HG02970 (cell line): ENCODE measurements around the gene POPDC3.
"Not testable (repeated sequence)": the region's sequence is repeated elsewhere in the genome, so short reads cannot be mapped to it uniquely, and the experiment has no call there.

Experiments used
- ATAC-seq: cut with Tn5 transposase; IDR thresholded peaks from one replicate; pipeline ENCODE4 v1.9.1; 2021; ENCODE audit warnings: mild to moderate bottlenecking, moderate library complexity, moderate number of reproducible peaks; ENCODE audit not compliant: unreplicated experiment, low FRiP score

Gene POPDC3, protein sequence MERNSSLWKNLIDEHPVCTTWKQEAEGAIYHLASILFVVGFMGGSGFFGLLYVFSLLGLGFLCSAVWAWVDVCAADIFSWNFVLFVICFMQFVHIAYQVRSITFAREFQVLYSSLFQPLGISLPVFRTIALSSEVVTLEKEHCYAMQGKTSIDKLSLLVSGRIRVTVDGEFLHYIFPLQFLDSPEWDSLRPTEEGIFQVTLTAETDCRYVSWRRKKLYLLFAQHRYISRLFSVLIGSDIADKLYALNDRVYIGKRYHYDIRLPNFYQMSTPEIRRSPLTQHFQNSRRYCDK

DNA sequence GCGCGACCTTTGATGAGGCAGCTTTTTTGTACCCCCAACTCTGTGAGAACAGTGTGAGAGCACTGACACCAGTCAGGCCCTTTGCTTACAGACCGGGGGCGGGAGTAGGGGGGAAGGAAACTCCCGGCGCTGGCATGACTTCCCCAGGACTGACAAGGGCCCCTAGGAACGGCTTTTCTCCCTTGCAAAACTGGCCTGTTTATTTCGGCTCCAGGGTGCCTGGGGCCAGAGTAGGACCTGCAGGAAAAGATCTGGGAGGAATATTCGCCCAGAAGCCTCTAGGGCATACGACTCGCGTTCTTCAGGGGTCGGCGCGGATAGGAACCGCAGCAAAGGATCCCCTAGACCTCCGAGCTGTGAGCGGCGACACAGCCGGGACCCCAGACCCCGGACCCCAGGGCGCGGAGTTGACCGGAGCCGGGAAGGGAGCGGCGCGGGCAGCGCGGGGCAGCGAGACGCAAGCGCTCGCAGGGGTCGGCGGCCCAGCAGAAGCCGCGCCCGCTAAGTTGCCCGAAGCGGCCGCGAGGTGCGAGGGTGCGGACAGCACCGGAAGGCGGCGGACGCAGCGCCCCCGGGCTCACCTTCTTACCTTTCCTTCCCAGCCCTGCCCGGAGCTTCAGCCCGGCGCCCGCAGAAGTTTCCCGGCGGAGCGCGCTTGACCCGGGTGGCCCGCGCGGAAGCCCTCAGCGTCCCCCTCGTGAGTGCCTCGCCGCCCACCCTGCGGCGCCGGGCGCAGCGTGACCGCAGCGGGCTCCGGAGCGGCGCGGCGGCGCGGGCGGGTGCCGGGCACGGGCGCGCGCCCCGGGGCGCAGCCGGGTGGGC, at the start of gene POPDC3:
TSS of gene POPDC3 (minus strand) at position 771 of the 822 bp plus-strand sequence. CDS start 18,105 bp downstream, outside the sequence.
- no peak for ATAC-seq

DNA sequence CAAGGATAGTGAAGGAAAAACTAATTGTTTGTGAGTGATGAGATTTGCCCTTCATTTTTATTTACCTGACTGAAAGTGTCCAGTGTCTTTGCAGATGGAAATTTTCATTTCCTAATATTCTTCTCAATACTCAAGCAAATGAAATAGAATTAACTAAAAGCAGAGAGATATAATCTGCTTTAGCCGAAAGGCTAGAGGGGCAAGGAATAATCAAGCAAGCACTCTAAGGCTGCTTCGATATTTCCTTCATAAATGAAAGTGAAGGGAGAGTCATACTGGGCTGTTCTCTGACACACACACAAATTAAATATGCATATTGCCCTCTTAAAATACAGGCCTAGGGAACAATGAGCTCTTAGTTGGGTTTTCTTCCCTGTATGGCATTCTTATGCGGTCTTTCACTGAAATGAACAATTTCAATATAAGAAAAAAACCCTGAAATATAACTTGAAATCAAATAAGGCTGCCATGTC, 47.5 kb upstream of the POPDC3 start:
- ATAC-seq, result no peak

DNA sequence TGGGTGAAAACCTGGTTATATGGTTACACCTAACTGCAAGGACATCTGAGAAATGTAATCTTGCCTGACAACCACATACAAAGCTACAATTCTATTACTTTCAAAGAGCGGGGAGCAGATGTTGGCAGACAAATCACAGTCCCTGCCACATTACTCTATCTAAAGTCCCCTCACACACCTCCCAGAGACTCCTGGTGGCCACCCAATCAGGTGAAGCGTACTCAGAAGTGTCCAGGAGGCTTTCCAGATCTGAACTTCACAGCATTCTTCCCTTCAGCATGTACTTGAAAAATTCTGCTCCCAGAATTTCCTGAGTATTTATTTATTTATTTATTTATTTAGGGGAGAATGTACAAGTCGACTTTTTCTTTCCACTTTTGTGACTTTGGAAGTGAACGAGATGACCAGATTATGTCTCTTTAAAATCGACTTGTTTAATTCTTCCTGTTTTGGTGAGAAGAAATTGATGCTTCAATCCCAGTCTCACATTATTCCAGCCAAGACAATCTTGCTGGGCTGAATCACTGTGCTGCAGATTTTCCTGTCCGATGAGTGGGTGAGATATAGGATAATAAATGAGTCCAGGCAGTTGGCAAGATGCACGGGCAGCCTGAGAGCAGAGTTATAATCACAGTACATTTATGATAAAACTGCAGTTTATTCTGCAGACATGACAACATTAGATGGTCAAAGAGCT, 46.9 kb upstream of the POPDC3 start:
- no peak for ATAC-seq

DNA sequence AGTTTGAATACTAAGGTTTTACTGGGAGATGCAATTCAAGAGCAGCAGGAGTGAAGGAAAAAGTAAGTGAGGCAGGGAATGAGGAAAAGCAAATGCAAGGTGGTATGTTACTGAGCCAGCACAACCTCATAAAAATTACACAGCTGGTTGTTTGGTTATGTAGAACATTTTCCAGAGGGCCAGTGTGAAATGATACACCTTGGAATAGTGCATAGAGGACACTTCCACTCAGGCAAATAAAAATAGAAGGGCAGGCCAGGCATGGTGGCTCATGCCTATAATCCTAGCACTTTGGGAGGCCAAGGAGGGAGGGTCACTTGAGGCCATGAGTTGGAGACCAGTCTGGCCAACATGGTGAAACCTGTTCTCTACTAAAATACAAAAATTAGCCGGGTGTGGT, 43.4 kb upstream of the POPDC3 start:
- ATAC-seq, result no peak

DNA sequence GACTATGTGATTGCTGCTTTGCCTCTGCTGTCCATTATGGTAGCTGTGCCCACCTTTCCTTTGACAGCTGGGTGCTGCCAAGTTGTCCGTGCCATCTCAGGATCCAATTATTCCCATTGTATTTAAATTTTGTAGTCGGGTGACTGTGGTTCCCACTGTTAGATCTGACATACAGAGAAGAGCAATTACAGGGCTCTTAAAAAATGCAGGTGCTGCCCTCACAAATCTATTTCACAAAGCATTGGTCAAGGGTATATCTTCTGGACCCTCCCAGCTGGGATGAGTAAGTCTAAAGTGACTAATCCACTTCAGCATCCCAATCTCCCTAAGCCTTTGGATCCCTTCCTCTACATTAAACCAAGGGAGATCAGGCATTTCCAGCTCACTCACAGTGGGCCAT, 41.4 kb upstream of the POPDC3 start:
- not testable (repeated sequence) for ATAC-seq

DNA sequence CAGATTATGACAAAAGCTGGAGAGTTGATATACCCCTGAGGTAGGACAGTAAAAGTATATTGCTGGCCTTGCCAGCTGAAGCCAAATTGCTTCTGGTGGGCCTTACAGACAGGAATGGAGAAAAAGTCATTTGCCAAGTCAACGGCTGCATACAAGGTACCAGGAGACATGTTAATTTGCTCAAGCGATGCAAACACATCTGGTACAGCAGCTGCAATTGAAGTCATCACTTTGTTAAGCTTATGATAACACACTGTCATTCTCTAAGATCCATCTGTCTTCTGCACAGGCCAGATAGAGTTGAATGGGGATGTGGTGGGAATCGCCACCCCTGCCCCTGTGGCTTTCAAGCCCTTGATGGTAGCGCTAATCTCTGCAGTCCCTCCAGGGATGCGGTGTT, 40.4 kb upstream of the POPDC3 start:
- ATAC-seq, result no peak

DNA sequence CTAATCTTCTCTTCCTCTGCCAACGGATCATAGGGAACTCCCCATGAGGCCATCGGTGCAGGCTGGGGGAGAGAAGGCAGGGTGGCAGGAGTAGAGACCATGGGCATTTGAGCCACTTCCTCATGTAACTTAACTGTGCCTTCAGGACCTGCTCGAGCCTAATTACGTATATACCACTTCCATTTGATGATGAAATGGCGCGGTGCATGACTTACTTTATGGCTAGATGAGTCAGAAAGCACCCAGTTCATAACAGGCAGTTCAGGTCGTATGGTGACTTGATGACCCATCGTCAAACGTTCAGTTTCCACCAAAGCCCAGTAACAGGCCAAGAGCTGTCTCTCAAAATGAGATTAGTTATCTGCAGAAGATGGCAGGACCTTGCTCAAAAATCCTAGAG, 39.4 kb upstream of the POPDC3 start:
- not testable (repeated sequence) for ATAC-seq

DNA sequence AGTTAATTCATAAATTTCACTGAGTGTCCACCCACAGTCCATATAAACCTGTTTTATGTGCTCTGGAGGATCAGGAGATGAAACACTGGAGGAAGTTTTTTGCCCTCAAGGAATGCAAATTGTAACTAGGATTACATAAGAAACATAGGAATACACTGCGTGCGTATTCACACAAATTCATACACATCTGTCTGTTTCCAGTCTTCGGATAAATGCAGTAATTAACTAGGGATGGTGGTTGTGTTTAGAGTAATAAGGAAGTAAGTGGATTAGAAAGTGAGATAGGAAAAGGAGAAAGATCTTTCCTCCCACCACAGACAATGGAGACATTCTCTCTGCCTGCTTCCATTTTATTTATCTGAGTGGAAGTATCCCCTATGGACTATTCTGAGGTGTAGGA, 35.7 kb upstream of the POPDC3 start:
- ATAC-seq, result no peak

DNA sequence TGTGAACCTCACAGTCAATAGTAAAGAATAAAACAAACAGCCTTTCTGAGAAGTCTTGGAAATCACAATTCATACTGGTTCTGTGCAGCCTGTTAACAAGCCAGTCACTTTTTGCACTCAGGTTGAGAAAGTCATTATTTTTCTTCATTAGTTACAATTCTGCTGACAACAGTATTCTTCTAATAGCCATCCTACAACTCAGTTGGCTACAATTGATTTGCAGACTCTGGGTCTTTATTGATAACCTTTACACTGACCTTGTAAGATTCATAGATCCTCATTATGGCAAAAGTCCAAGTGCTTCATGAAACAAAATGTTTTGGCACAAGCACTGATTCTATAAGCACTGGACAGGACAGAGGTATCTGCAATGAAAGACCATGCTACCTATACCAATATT, 34.9 kb upstream of the POPDC3 start:
- no peak for ATAC-seq

DNA sequence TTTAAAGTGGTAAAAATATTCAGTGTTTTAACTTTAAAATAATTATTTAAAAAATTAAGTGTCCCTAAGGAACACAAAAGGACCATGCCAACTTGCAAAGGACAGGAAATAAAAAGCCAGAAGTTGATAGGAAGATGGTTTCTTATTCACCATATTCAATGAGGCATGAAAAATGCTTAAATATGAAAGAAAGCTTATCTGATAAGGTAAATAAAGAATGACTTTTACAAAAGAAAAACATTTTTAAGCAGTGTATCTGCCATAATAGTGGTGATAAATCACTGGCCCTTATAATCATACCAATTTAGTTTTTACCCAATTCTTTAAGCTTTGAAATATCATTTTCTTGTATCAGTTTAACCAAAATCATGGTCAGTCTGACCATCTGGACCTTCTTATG, 33.5 kb upstream of the POPDC3 start:
- ATAC-seq, result no peak

DNA sequence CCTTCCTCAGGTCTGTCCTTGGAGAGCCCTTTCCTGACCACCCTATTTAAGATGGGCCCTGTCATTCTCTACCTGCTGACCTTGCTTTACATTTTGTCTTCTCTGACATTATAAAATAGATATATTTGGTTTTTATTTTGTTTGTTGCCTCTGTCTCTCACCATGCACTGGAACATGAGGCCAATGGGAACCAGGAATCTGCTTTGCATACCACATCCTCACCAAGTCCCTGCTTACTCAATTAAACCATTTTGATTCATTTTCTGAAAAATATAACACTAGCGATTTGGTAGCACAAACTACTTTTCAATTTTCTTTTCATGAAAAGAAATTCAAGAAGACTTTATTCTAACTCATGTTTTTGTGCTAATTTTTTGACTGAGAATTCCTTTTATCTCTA, 32.8 kb upstream of the POPDC3 start:
- ATAC-seq, result no peak

DNA sequence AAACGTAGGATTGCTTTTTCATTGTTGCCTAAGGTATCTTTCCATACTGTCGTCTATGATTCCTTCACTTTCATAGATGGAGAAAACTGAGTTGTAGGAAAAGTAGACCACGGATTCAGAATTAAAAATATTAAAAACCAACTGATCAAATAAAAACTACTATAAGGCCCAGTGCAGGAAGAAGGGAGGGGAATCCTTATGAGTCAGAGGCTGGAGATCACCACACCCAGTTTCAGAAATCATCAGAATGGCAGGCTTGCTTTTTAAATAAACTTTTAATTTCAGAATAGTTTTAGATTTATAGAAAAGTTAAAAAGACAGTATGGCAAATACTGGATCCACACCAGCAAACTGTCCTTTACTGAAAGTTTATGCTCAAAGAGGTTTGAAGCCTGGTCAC, 32.0 kb upstream of the POPDC3 start:
- no peak for ATAC-seq

DNA sequence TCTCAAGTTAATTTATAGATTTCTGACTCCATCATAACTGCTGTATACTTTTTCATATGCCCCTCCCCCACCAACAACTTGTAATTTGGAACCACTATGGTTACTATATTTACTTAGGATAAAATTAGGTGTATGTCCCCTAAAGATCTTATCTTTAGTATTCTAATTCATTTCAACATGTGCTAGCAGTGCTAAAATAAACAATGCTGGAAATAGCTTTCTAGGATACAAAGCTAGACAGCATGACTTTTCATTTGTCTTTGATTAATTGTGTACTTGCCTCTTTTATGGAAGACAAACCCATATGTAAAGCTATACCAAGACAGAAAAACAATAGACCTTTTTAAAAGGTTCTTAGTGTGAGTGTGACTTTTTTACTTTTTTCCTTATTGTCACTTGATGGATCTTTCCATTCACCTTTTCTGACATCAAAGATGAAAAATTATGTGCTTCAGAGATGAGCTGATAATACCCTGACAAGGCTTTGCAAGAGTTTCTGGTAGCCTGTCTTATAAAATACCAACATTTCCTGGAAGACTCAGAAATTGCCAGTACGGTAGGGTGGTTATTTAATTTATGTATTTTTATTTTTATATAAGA, 31.2 kb upstream of the POPDC3 start:
- no peak for ATAC-seq

DNA sequence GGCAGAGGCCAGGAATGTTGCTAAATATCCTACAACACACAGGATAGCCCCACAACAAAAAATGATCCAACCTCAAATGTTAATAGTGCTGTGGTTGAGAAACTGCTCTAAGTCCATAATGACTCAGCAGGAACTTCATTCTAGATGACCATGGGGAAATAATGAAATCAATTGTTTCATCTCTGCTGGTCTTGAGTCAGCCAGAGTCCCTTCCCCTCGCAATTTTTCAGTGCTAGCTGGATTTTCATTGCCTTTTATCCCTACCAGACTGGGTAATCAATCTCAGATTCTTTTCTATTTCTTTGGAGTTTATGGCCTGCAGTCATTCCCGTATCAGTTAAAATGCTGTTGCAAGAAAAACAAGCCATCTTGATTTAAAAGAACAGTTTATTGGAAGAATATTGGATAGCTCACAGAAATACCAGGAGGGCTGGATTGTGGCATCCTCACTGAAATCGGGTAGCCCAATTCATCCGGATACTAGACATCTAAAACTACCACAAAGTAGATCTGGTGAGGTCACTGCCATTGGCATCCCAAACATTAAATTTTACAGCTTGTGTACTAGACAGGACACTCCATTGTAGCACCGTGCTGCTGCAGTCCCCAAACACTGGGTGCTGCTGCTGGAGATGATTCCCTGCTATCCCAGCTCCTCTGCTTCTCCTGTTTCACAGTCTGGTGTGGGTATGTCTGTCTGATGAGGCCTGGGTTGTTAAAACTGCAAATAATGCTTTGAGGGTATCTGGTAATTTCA, 30.3 kb upstream of the POPDC3 start:
- no peak for ATAC-seq

DNA sequence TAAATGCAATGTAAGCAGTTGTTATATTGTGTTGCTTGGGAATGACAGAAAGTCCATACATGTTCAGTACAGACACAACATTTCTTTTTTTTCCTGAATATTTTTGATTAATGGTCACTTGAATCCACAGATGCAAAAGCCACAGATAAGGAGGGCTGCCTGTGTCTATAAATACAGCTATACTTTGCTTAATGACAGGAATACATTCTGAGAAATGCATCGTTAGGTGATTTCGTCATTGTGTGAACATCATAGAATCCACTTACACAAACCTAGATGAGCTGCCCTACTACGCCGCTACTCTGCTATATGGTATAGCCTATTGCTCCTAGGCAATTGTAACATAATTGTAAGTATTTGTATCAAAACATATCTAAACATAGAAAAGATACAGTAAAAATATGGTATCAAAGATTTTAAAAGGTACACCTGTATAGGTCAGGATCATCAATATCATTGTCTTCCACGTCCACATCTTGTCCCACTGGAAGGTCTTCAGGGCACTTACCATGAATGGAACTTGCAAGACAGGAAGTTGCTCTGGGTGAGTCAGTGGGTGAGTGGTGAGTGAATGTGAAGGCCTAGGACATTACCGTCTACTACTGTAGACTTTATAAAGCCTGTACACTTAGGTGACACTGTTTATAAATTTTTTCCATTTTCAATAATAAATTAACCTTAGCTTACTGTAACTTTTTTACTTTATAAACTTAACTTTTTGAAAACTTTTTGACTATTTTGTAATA, 27.9 kb upstream of the POPDC3 start:
- ATAC-seq, result no peak

DNA sequence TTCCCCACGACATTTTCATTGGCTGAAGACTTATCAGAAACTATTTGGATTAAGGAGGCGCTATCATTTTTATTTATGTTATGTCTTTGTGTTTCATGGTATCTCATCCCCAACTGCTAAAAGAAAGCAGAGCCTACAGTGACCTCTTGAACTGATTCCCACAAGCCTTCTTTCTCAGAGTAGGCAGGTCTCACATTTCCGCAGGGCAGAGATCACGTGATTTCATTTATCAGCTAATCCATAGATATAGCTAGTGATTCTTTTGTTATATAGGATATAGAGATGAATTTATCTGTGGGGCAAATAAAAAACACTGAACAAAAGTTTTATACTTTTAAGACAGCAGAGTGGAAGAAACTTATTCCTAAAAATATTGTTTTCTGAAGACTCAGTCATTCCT, 25.0 kb upstream of the POPDC3 start:
- ATAC-seq, result no peak

DNA sequence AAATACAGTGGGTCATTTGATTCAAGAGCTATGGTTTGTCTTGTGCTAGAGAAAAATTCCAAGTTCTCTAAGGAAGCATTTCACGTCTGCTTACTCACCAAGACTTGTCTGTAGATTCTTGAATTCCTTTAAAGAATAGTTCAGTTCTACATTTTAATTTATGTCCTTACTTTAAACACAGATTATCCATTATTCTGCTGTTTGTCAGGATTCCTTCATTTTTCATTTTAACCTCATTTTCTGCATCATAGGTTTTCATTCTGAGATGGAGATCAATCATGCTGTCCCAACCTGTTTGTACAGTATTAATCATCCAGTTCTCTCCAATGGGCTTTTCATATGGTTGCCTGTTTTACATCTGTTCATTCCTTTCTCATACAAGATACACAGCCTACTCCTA, 24.5 kb upstream of the POPDC3 start:
- no peak for ATAC-seq

DNA sequence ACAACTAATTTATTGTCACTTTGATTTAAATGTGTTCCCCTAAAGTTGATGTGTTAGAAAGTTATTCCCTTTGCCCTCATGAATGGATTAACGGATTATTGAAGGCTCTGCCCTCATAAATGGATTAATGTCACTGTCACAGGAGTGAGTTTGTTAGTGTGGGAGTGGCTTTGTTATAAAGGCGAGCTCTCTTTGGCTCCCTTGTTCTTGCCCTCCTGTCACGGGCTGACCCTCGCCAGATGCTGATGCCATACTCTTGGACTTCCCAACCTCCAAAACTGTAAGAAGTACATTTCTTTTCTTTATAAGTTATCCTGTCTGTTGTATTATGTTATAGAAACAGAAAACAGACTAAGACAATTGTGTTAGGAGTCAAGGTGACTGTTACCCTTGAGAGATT, 22.7 kb upstream of the POPDC3 start:
- no peak for ATAC-seq

DNA sequence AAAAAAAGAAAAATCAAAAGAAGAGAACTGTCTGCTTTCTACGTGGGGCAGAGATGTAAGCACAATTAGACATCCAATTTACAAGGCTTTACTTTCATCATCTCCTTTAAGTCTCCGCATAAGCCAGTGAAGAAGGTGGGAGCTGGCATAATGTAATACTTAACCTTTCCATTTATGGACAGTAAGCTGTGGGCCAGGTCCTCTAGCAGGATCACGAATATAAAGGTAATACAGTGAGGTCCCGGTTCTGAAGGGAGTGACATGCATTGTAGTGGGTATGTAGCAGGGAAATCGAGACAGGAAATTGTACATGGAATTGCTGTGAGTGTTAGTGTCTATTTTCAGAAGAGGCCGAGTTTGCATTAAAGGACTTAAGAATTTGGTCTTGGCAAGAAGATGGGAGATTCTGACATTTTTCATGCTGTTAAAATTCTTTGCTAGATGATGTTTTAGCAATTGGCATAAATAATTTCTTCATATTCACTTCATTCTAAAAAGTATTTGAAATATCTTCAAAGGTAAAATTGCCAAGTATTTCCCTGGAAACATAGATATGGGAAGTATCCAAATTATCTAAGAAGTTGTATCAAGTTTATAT, 20.4 kb upstream of the POPDC3 start:
- ATAC-seq, result no peak
